ENCODE measurements around the gene KCTD18.

Gene KCTD18

GRCh38 chr2:200483729-200484198 lies 26.1 kb downstream of the KCTD18 start:
- DNase-seq, result no peak

- DNase-seq, result no peak
These were observed 27.7 kb downstream of the KCTD18 start for GRCh38 chr2:200482194-200482593.

GRCh38 chr2:200479692-200480265 lies 30.1 kb downstream of the KCTD18 start:
- DNase-seq, result no peak

- DNase-seq, result no peak
These were observed 32.2 kb downstream of the KCTD18 start for GRCh38 chr2:200477667-200478131.

- no peak for DNase-seq
These were observed 33.0 kb downstream of the KCTD18 start for GRCh38 chr2:200476836-200477235.

- DNase-seq, result no peak
These were observed 34.1 kb downstream of the KCTD18 start for GRCh38 chr2:200475795-200476194.

- DNase-seq, result no peak
These were observed 36.9 kb downstream of the KCTD18 start for GRCh38 chr2:200472853-200473464.

GRCh38 chr2:200471928-200472645 lies 37.8 kb downstream of the KCTD18 start:
- DNase-seq, result no peak

- DNase-seq, result no peak
These were observed 38.5 kb downstream of the KCTD18 start for GRCh38 chr2:200471324-200471848.

- no peak for DNase-seq
These were observed 39.6 kb downstream of the KCTD18 start for GRCh38 chr2:200470230-200470629.

- no peak for DNase-seq
These were observed 40.1 kb downstream of the KCTD18 start for GRCh38 chr2:200469708-200470211.

GRCh38 chr2:200467806-200468681 lies 41.8 kb downstream of the KCTD18 start:
- DNase-seq, result no peak

- DNase-seq, result no peak
These were observed 43.1 kb downstream of the KCTD18 start for GRCh38 chr2:200466425-200467418.

- DNase-seq, result no peak
These were observed 46.4 kb downstream of the KCTD18 start for GRCh38 chr2:200463452-200463851.

- DNase-seq, result no peak
These were observed 47.8 kb downstream of the KCTD18 start for GRCh38 chr2:200461846-200462710.

- DNase-seq, result no peak
These were observed 50.8 kb downstream of the KCTD18 start for GRCh38 chr2:200459101-200459500.

GRCh38 chr2:200456567-200456966 lies 53.3 kb downstream of the KCTD18 start:
- DNase-seq, result no peak

GRCh38 chr2:200455958-200456421 lies 53.9 kb downstream of the KCTD18 start:
- DNase-seq, result no peak

GRCh38 chr2:200454927-200455801 lies 54.7 kb downstream of the KCTD18 start:
- no peak for DNase-seq

All from SIG-M5 (cell line).